Calu3 (cell line): ENCODE measurements around the gene ADGRD1. TPM values are rescaled to one million over a fixed set of nuclear protein-coding genes. Genes with fewer than 3 reads are reported as not detected.

Experiments used
- BruUV-seq: library from RNA; stranded (reverse); fragments of 400-500 nt; replicated peaks from 2 replicates; lab custom pipeline; 2021; lab: Mats Ljungman, UMichigan
- CTCF ChIA-PET: fragments of 300-600 bp; sonication (Branson Sonifier 250); formaldehyde crosslinking; loops from one replicate; lab custom pipeline; 2022; ENCODE audit warnings: antibody characterized with exemption; lab: Charles Lee
- DNase-seq: peaks from one replicate; pipeline ENCODE4 v3.0.0; 2022
- H3K27ac Mint-ChIP-seq: one replicate; pipeline ENCODE4 v1.8.0; 2022; ENCODE audit warnings: mixed read lengths; ENCODE audit not compliant: unreplicated experiment
- H3K27me3 Mint-ChIP-seq: one replicate; pipeline ENCODE4 v1.8.0; 2022; ENCODE audit warnings: mixed read lengths; ENCODE audit not compliant: unreplicated experiment
- H3K36me3 Mint-ChIP-seq: one replicate; pipeline ENCODE4 v1.8.0; 2022; ENCODE audit warnings: mild to moderate bottlenecking, moderate library complexity, mixed read lengths; ENCODE audit not compliant: insufficient read depth, unreplicated experiment
- H3K4me1 Mint-ChIP-seq: one replicate; pipeline ENCODE4 v1.8.0; 2022; ENCODE audit warnings: mild to moderate bottlenecking, low read depth, mixed read lengths; ENCODE audit not compliant: unreplicated experiment
- H3K4me3 Mint-ChIP-seq: one replicate; pipeline ENCODE4 v1.8.0; 2022; ENCODE audit warnings: mild to moderate bottlenecking, low read depth, moderate library complexity, mixed read lengths; ENCODE audit not compliant: unreplicated experiment
- H3K9me3 Mint-ChIP-seq: one replicate; pipeline ENCODE4 v1.8.0; 2022; ENCODE audit warnings: low read depth, mixed read lengths; ENCODE audit not compliant: unreplicated experiment
- intact Hi-C: fragments of 100-400 bp; cut with micrococcal nuclease; formaldehyde crosslinking; loops from one replicate; pipeline ENCODE4 v1.10.0; 2022; ENCODE audit not compliant: unreplicated experiment
- total RNA-seq: library from RNA; stranded (reverse); gene quantifications from 2 replicates; pipeline ENCODE4 v1.2.3, GENCODE V29; 2022
- TF ChIP-seq, protein P1 (sequence below): fragments of 200-600 bp; IDR thresholded peaks from one replicate; pipeline ENCODE4 v1.8.0; 2022; ENCODE audit warnings: antibody characterized with exemption; ENCODE audit not compliant: unreplicated experiment

Gene ADGRD1
- total RNA-seq, 1 experiment from 2014 or later: not detected

DNA sequence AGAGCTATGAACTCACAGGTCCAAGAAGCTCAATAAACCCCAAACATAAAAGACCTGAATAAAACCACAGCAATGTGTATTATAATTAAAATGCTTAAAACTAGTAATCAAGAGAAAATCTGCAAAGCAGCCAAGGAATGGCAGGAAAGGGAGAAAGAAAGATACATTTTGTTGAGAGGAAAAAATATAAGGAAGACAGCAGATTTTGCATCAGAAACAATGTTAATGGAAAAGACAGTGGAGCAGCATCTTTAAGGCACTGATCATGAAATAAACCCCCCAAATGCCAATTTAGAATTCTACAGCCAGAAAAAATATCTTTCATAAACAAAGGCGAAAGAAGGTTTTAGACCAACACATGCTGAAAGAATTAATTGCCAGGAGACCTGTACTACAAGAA lies 42.5 kb upstream of the ADGRD1 start:
- no TSS peak for BruUV-seq
- TF ChIP-seq, protein P1, sequence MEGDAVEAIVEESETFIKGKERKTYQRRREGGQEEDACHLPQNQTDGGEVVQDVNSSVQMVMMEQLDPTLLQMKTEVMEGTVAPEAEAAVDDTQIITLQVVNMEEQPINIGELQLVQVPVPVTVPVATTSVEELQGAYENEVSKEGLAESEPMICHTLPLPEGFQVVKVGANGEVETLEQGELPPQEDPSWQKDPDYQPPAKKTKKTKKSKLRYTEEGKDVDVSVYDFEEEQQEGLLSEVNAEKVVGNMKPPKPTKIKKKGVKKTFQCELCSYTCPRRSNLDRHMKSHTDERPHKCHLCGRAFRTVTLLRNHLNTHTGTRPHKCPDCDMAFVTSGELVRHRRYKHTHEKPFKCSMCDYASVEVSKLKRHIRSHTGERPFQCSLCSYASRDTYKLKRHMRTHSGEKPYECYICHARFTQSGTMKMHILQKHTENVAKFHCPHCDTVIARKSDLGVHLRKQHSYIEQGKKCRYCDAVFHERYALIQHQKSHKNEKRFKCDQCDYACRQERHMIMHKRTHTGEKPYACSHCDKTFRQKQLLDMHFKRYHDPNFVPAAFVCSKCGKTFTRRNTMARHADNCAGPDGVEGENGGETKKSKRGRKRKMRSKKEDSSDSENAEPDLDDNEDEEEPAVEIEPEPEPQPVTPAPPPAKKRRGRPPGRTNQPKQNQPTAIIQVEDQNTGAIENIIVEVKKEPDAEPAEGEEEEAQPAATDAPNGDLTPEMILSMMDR: no peak
- no peak overlapping the region for H3K27ac Mint-ChIP-seq
- H3K9me3 Mint-ChIP-seq: peaks cover 7% of the 10 kb centered on the region
- no peak overlapping the region for H3K4me3 Mint-ChIP-seq
- DNase-seq: no peak
- intact Hi-C loops: no loop called here
- H3K27me3 Mint-ChIP-seq: peaks cover under 1% of the 10 kb centered on the region
- CTCF ChIA-PET: no interaction called here
- H3K4me1 Mint-ChIP-seq: no peaks in the 10 kb centered on the region
- H3K36me3 Mint-ChIP-seq: no peaks in the 10 kb centered on the region

DNA sequence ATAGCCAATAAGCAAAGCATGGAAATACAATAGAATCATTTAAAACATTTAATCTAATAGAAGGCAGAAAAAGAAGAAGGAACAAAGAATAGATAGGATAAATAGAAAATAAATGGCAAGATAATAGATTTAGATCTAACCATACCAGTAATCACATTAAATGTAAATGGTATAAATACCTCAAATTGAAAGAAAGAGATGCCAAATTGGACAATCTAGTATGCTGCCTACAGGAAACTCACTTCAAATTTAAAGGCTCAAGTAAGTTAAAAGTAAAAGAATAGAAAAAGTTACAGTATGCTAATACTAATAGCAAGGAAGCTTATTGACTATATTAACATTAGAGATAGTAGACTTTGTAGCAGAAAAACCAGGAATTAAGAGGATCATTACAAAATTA lies 41.8 kb upstream of the ADGRD1 start:
- Mint-ChIP-seq H3K27ac (no peak overlapping the region), H3K36me3 (no peaks in the 10 kb centered on the region), H3K27me3 (peaks cover 7% of the 10 kb centered on the region), H3K9me3 (peaks cover 7% of the 10 kb centered on the region), H3K4me3 (no peak overlapping the region), H3K4me1 (no peaks in the 10 kb centered on the region)
- CTCF ChIA-PET: no interaction called here
- TF ChIP-seq, protein P1: no peak
- intact Hi-C loops: no loop called here
- BruUV-seq: no TSS peak
- no peak for DNase-seq

DNA sequence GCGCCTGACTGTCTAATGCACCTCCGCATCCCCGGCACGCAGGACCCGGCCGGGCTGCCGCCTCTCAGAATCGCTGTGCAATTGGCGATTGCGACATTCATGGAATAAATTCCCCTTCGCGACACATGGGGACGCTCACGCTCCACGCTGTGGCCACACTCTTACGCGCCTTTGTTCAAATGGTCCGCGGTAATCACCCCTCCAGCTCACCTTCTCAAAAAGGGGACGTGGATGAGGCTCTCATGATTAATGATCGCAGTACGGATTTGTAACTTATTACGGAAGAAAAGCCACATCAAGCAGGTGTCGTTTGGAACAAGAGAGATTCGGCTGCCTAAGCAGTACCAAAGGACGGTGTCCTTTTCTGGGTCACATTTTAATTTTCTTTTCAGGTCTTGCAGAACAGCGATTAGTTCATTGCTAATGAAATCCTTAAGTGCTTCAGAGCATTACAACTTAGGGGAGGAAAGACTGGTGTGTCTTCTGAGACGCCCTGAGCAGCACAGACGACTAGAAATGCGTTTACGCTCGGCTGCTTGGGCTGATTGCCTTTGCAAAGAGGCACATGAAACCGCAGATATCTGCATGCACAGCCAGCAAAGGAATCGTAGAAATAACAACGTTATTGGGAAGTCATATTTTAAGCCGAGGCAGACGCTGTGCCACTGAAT lies 37.3 kb upstream of the ADGRD1 start:
- Mint-ChIP-seq H3K9me3 (peaks cover 3% of the 10 kb centered on the region), H3K4me3 (no peak overlapping the region), H3K4me1 (no peaks in the 10 kb centered on the region), H3K27me3 (peaks cover 52% of the 10 kb centered on the region), H3K36me3 (no peaks in the 10 kb centered on the region), H3K27ac (no peak overlapping the region)
- intact Hi-C loops: no loop called here
- CTCF ChIA-PET: no interaction called here
- BruUV-seq: no TSS peak
- no peak for DNase-seq
- TF ChIP-seq, protein P1: no peak

DNA sequence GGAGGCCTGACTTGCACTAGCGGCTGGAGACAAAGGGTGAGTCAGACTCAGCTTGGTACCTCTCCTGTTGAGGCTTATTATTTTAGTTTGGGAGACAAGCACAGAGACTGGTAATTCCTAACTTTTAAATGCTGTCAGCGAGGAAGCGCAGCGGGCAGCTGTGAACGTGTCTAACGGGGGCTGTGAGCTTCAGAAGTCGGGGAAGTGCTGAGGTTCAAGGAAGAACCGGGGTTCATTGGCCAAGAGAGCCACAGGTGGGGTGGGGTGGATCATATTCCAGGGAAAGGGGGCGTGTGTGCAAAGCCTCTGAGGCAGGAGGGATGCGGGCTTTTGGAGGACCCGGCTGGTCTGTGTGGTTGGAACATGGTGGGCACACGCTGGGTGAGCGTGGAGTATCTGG lies 36.1 kb upstream of the ADGRD1 start:
- peaks cover 64% of the 10 kb centered on the region for H3K27me3 Mint-ChIP-seq
- TF ChIP-seq, protein P1: no peak
- no peaks in the 10 kb centered on the region for H3K36me3 Mint-ChIP-seq

More for the DNA sequence above, 36.1 kb upstream of the ADGRD1 start:
- CTCF ChIA-PET: interaction anchor here (0.6 kb wide), 1 partner anchor 89 kb away, joined by 4 read pairs; no protein-coding TSS in a partner anchor
- no TSS peak for BruUV-seq
- H3K9me3 Mint-ChIP-seq: no peaks in the 10 kb centered on the region
- no peaks in the 10 kb centered on the region for H3K4me1 Mint-ChIP-seq
- no peak overlapping the region for H3K27ac Mint-ChIP-seq
- intact Hi-C loops: no loop called here
- no peak overlapping the region for H3K4me3 Mint-ChIP-seq
- DNase-seq: no peak
